OCI-LY3 (cell line): ENCODE results near the gene TAS2R39.
"Not testable (repeated sequence)": the region's sequence is repeated elsewhere in the genome, so short reads cannot be mapped to it uniquely, and the experiment has no call there.

ENCODE experiments used
- H2AFZ ChIP-seq: fragments of 200-600, 300-600 bp; shearing (Covaris generic); 2 replicates; pipeline ENCODE4 v1.6.0; 2014; ENCODE audit warnings: antibody characterized with exemption, low read depth, low read length
- H3K27ac ChIP-seq: fragments of 200-600, 300-600 bp; sonication (generic); 2 replicates; pipeline ENCODE4 v1.5.1; 2014; ENCODE audit warnings: mild to moderate bottlenecking, low read length, moderate library complexity, mixed read lengths
- H3K27me3 ChIP-seq: fragments of 200-600, 300-600 bp; sonication (generic); 2 replicates; pipeline ENCODE4 v1.6.1; 2014; ENCODE audit warnings: low read depth, low read length, mixed read lengths
- H3K36me3 ChIP-seq: fragments of 200-600, 300-600 bp; sonication (generic); replicated peaks from 2 replicates; pipeline ENCODE3; 2014; ENCODE audit warnings: low read depth, low read length, mixed read lengths
- H3K4me1 ChIP-seq: fragments of 300-600, 200-600 bp; sonication (generic); 2 replicates; pipeline ENCODE4 v1.6.1; 2014; ENCODE audit warnings: low read length, mixed read lengths
- H3K4me2 ChIP-seq: fragments of 200-600, 300-600 bp; sonication (generic); 2 replicates; pipeline ENCODE4 v1.6.1; 2014; ENCODE audit warnings: low read length, mixed read lengths
- H3K4me3 ChIP-seq: fragments of 300-600, 200-600 bp; sonication (generic); 2 replicates; pipeline ENCODE4 v1.5.1; 2014; ENCODE audit warnings: antibody characterized with exemption, mild to moderate bottlenecking, low read length, moderate library complexity
- H3K79me2 ChIP-seq: fragments of 300-600, 200-600 bp; shearing (Covaris generic); 2 replicates; pipeline ENCODE4 v1.6.1; 2014; ENCODE audit warnings: mild to moderate bottlenecking, low read length, mixed read lengths
- H3K9ac ChIP-seq: fragments of 300-600, 200-600 bp; shearing (Covaris generic); 2 replicates; pipeline ENCODE4 v1.6.0; 2014; ENCODE audit warnings: mild to moderate bottlenecking, low read length, moderate library complexity
- H3K9me3 ChIP-seq: fragments of 200-600, 300-600 bp; shearing (Covaris generic); 2 replicates; pipeline ENCODE4 v1.6.1; 2014; ENCODE audit warnings: low read length, mixed read lengths; ENCODE audit not compliant: insufficient read depth
- H4K20me1 ChIP-seq: fragments of 200-600, 300-600 bp; sonication (generic); 2 replicates; pipeline ENCODE4 v1.6.1; 2016; ENCODE audit warnings: low read length, mixed read lengths; ENCODE audit not compliant: insufficient read depth
- EZH2phosphoT487 ChIP-seq: fragments of 200-600 bp; shearing (Covaris generic); IDR thresholded peaks from 2 replicates; pipeline ENCODE4 v1.6.1; 2018; ENCODE audit warnings: antibody characterized with exemption, mixed run types, low read depth
- TF ChIP-seq, protein P1 (sequence below): fragments of 200-600, 300-600 bp; sonication (generic); IDR thresholded peaks from 2 replicates; pipeline ENCODE4 v1.5.1; 2014; ENCODE audit warnings: antibody characterized with exemption, low read length, low read depth

The TAS2R39 gene

DNA sequence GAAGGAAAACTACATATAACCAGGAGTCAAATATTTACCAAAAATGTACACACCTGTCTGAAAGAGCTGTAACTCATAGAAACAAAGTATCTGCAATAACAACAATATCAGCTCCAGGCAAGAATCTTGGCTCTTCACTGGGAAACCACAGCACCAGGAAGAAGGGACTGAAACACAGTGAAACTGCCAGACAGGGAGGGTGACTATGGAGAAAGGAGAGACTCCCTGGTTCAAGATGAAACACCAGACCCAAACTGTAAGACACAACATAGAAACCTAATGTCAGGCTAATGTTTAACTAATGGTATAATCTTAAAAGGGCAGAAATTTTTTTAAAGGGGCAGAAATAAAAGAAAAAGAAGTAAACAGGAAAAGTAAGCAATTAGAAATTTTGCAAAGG is 11.5 kb upstream of the TAS2R39 start:
- Histone ChIP-seq H4K20me1 (no peaks in the 10 kb centered on the region), H3K4me2 (no peak overlapping the region), H3K4me1 (no peaks in the 10 kb centered on the region), H2AFZ (no peak overlapping the region), H3K9ac (no peak overlapping the region), H3K36me3 (no peaks in the 10 kb centered on the region), H3K27ac (no peak overlapping the region), H3K27me3 (no peaks in the 10 kb centered on the region), H3K4me3 (no peak overlapping the region), H3K9me3 (no peaks in the 10 kb centered on the region), H3K79me2 (no peaks in the 10 kb centered on the region)
- TF ChIP-seq, protein P1, sequence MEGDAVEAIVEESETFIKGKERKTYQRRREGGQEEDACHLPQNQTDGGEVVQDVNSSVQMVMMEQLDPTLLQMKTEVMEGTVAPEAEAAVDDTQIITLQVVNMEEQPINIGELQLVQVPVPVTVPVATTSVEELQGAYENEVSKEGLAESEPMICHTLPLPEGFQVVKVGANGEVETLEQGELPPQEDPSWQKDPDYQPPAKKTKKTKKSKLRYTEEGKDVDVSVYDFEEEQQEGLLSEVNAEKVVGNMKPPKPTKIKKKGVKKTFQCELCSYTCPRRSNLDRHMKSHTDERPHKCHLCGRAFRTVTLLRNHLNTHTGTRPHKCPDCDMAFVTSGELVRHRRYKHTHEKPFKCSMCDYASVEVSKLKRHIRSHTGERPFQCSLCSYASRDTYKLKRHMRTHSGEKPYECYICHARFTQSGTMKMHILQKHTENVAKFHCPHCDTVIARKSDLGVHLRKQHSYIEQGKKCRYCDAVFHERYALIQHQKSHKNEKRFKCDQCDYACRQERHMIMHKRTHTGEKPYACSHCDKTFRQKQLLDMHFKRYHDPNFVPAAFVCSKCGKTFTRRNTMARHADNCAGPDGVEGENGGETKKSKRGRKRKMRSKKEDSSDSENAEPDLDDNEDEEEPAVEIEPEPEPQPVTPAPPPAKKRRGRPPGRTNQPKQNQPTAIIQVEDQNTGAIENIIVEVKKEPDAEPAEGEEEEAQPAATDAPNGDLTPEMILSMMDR = no peak
- TF ChIP-seq EZH2phosphoT487 = no peak

DNA sequence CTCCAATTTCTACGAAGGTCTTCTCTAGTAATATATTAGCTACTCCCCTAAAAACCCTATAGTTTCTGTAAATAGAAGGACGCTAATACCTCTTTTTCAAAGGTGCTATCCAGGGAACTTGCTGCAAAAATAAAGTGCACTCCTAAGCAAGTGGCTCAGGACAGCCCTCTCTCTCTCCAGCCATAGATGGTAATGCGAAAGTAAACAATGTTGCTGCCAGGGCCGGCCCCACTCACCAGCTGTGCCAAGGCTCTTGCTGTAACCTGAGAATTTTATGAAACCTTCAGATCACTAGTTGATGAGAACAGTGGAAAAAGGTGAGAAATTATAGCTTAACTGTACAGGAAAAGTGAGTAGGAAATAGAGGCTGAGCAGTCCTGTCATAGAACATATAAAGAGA is 10.9 kb upstream of the TAS2R39 start:
- Histone ChIP-seq H2AFZ (no peak overlapping the region), H3K4me1 (no peaks in the 10 kb centered on the region), H3K36me3 (no peaks in the 10 kb centered on the region), H3K4me3 (no peak overlapping the region), H3K27me3 (no peaks in the 10 kb centered on the region), H3K27ac (no peak overlapping the region), H3K4me2 (no peak overlapping the region), H4K20me1 (no peaks in the 10 kb centered on the region), H3K9me3 (no peaks in the 10 kb centered on the region), H3K9ac (no peak overlapping the region), H3K79me2 (no peaks in the 10 kb centered on the region)
- TF ChIP-seq, protein P1 = no peak
- TF ChIP-seq EZH2phosphoT487 = no peak

DNA sequence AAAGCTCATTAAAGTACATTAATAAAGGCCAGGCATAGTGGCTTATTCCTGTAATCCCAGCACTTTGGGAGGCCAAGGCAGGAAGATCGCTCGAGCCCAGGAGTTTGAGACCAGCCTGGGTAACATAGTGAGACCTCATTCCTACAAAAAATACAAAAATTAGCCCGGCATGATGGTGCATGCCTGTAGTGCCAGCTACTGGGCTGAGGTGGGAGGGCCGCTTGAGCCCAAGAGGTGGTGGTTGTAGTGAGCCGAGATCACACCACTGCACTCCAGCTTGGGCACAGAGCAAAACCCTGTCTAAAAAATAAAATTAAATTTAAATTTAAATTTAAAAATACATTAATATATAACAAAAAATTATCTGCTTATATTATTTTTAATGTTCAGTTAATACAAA is 7.1 kb upstream of the TAS2R39 start:
- Histone ChIP-seq H3K9me3 (peaks cover 10% of the 10 kb centered on the region), H3K4me3 (no peak overlapping the region), H3K27me3 (no peaks in the 10 kb centered on the region), H3K9ac (no peak overlapping the region), H4K20me1 (no peaks in the 10 kb centered on the region), H3K27ac (no peak overlapping the region), H3K36me3 (no peaks in the 10 kb centered on the region), H3K4me1 (no peaks in the 10 kb centered on the region), H3K79me2 (no peaks in the 10 kb centered on the region), H2AFZ (no peak overlapping the region), H3K4me2 (no peak overlapping the region)
- TF ChIP-seq EZH2phosphoT487 = no peak
- TF ChIP-seq, protein P1 = no peak

DNA sequence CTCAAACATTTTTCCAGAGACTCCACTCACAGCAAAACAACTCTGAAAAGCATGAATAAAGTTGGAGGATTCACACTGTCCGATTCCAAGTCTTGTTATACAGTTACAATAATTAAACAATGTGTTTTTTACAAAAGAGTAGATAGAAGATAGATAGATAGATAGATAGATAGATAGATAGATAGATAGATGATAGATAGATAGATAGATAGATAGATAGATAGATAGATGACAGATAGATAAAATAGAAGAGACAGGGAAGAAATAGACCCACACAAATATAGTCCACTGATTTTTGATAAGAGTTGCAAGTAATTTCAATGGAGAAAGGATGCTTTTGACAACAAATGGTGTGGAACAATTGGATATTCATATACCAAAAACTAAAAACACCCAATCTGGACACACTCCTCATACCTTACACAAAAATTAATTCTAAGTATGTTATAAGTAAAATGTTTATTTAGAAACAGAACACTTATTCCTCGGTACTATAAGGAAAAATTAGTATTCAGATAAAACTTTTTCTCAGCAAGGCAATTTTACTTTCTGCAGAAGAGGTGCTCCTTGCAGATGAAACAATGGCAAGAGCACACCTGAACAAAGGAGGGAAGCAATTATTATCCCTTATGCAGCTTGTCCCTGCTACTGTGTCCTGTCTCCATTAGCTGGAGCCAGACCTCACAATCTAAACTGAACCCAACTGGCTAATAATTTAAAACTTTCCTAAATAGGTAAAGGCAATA is 5.7 kb upstream of the TAS2R39 start:
- Histone ChIP-seq H2AFZ (no peak overlapping the region), H3K9ac (no peak overlapping the region), H3K27me3 (no peaks in the 10 kb centered on the region), H4K20me1 (no peaks in the 10 kb centered on the region), H3K79me2 (no peaks in the 10 kb centered on the region), H3K36me3 (no peaks in the 10 kb centered on the region), H3K4me2 (no peak overlapping the region), H3K9me3 (peaks cover 10% of the 10 kb centered on the region), H3K4me1 (no peaks in the 10 kb centered on the region), H3K4me3 (no peak overlapping the region), H3K27ac (no peak overlapping the region)
- TF ChIP-seq, protein P1 = no peak
- no peak for TF ChIP-seq EZH2phosphoT487

DNA sequence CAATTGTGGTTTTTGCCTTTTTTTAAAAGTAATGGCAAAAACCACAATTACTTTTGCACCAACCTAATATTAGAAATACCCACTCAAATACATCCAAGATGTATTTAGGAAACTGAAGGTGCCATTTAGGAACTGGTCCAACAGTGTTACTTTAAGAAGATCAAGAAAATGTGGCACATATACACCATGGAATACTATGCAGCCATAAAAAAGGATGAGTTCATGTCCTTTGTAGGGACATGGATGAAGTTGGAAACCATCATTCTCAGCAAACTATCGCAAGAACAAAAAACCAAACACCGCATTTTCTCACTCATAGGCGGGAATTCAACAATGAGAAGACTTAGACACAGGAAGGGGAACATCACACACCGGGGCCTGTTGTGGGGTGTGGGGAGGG is 2.4 kb upstream of the TAS2R39 start:
- H3K36me3 ChIP-seq, H3K27me3 ChIP-seq, H3K79me2 ChIP-seq, H3K4me3 ChIP-seq, H3K9ac ChIP-seq, H3K4me2 ChIP-seq, H4K20me1 ChIP-seq, H3K9me3 ChIP-seq, H3K27ac ChIP-seq, H2AFZ ChIP-seq, H3K4me1 ChIP-seq: not testable (repeated sequence)
